ENCODE measurements around the gene TMEM242. TPM values are rescaled to one million over a fixed set of nuclear protein-coding genes. Genes with fewer than 3 reads are reported as not detected.

Gene TMEM242
- total and polyA plus RNA-seq, 2 of the 8 experiments (the other 6 are each of a cell fraction or from before 2014, with no cell fraction given): 2.4 to 9.0 TPM

DNA sequence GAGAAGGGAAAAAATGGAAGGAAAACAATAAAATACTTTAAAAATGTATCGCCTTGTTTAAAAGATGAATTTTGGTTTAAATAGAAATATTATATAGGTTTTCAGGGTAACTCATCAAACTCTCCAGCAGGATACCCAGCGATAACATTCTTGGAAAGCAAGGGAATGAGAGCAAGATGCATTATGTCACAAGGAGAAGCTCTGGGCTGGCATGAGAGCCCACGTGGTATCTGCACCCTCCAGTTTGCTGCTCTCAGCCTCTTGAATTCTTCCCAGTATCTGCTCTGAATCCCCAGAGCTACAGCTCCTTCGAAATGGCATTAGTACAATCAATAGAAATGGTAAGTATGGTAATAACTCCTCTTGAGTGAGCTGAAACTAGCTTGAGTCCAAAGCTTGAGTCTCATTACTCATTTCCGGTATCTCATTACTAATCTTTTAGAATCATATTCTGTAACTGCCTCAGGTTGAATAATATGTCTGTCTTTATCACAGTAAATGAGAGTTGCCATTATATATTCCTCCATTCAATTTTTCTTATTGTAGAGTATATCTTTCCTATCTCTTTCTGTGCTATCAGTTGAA lies 4.9 kb upstream of the TMEM242 start:
- Histone ChIP-seq H3K4me3 (ENCODE audit: extremely low read depth in 1 of 4, insufficient read depth in 2 of 4, low read depth in 3 of 4, low read length in 4 of 4) (no peak overlapping the region), H4K8ac (ENCODE audit: extremely low read depth, insufficient read depth, low read length) (no peak overlapping the region), H4K91ac (replicated peaks; ENCODE audit: insufficient read length, low read length) (no peak overlapping the region), H2BK15ac (ENCODE audit: low read length) (no peak overlapping the region), H3K79me1 (ENCODE audit: low read depth, low read length) (no peaks in the 10 kb centered on the region), H2AFZ (ENCODE audit: low read length) (no peak overlapping the region), H3K18ac (ENCODE audit: extremely low read depth, low read length) (no peak overlapping the region), H2BK12ac (ENCODE audit: low read depth, low read length) (no peak overlapping the region), H2BK120ac (replicated peaks; ENCODE audit: low read depth, low read length) (no peak overlapping the region), H3K23ac (ENCODE audit: insufficient read length) (no peak overlapping the region), H4K5ac (ENCODE audit: insufficient read length, low read depth, low read length) (no peak overlapping the region), H3K23me2 (ENCODE audit: low read depth, low read length) (peaks cover 5% of the 10 kb centered on the region), H3K9me3 (ENCODE audit: insufficient read depth in 2 of 2, low read depth in 1 of 2, low read length in 1 of 2) (no peaks in the 10 kb centered on the region), H3K79me2 (ENCODE audit: control insufficient read depth in 1 of 2, insufficient read depth in 2 of 2, low read length in 2 of 2) (no peaks in the 10 kb centered on the region), H3K4ac (replicated peaks; ENCODE audit: insufficient read length, low read depth, low read length) (no peak overlapping the region), H2BK20ac (ENCODE audit: low read length) (no peak overlapping the region), H4K20me1 (replicated peaks in 1 of 2; ENCODE audit: control insufficient read depth in 1 of 2, insufficient read depth in 2 of 2, low read length in 2 of 2) (no peaks in the 10 kb centered on the region), H3K4me2 (ENCODE audit: insufficient read depth in 1 of 2, low read depth in 2 of 2, low read length in 2 of 2) (no peak overlapping the region), H2AK5ac (ENCODE audit: low read depth, low read length) (no peak overlapping the region), H3K4me1 (replicated peaks in 1 of 4; ENCODE audit: control insufficient read depth in 3 of 4, insufficient read depth in 4 of 4, low read length in 3 of 4) (no peaks in the 10 kb centered on the region; a peak in 1 of 7 replicates), H3K36me3 (ENCODE audit: control insufficient read depth in 2 of 4, insufficient read depth in 4 of 4, low read length in 3 of 4) (no peaks in the 10 kb centered on the region), H3K56ac (replicated peaks; ENCODE audit: insufficient read length, low read depth, low read length) (no peak overlapping the region), H3K9ac (replicated peaks in 1 of 4; ENCODE audit: extremely low read depth in 1 of 4, low read depth in 3 of 4, low read length in 3 of 4) (no peak overlapping the region), H3K27me3 (replicated peaks in 1 of 4; ENCODE audit: control insufficient read depth in 3 of 4, extremely low read depth in 1 of 4, insufficient read depth in 3 of 4, low read length in 3 of 4) (peaks cover 0 to 2% (median 0%) of the 10 kb centered on the region in 4 experiments; a peak in 3 of 7 replicates), H3K27ac (ENCODE audit: low read depth, low read length) (no peak overlapping the region), H2BK5ac (ENCODE audit: low read depth, low read length) (no peak overlapping the region), H3K14ac (ENCODE audit: insufficient read length) (no peak overlapping the region)
- no peak for DNase-seq (ENCODE audit: low read depth in 1 of 2, low spot score in 2 of 2)
- ChIA-PET CTCF (ENCODE audit: partially characterized antibody) (interaction anchor here (7.1 kb wide), 1 partner anchor 8 kb away, joined by 73 read pairs; no protein-coding TSS in a partner anchor), POLR2A (ENCODE audit: partially characterized antibody) (no interaction called here)
- TF ChIP-seq POLR2A (IDR thresholded peaks at IDR 0.05; ENCODE audit: control extremely low read depth in 1 of 2, low read depth in 2 of 2, low read length in 2 of 2) (no peak), POLR2AphosphoS5 (IDR thresholded peaks at IDR 0.05; ENCODE audit: low read depth, low read length) (no peak), CBX8 (IDR thresholded peaks at IDR 0.05; ENCODE audit: borderline replicate concordance, low read depth, low read length) (no peak)
- TF ChIP-seq, protein P1, sequence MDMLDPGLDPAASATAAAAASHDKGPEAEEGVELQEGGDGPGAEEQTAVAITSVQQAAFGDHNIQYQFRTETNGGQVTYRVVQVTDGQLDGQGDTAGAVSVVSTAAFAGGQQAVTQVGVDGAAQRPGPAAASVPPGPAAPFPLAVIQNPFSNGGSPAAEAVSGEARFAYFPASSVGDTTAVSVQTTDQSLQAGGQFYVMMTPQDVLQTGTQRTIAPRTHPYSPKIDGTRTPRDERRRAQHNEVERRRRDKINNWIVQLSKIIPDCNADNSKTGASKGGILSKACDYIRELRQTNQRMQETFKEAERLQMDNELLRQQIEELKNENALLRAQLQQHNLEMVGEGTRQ (IDR thresholded peaks at IDR 0.05; ENCODE audit: low read length): no peak
- 78% methylated on average over 5 of the region's 5 CpGs; no CpG with 5 or more reads in 1 of the 2 experiments for WGBS, 2 experiments (ENCODE audit: extremely low coverage in 1 of 2, insufficient coverage in 1 of 2, insufficient read length in 1 of 2, insufficient replicate concordance in 2 of 2, low coverage in 1 of 2, low lambda C conversion rate in 2 of 2, missing lambda C conversion rate in 1 of 2)
- no peak for FAIRE-seq

Data from H1 (cell line).